DMS53 (cell line): ENCODE results near the gene ATP6V1G2.
"Not testable (repeated sequence)": the region's sequence is repeated elsewhere in the genome, so short reads cannot be mapped to it uniquely, and the experiment has no call there.

ENCODE experiments used
- DNase-seq: peaks from one replicate; lab custom pipeline; 2025; lab: John Stamatoyannopoulos, UW

The ATP6V1G2 gene

DNA sequence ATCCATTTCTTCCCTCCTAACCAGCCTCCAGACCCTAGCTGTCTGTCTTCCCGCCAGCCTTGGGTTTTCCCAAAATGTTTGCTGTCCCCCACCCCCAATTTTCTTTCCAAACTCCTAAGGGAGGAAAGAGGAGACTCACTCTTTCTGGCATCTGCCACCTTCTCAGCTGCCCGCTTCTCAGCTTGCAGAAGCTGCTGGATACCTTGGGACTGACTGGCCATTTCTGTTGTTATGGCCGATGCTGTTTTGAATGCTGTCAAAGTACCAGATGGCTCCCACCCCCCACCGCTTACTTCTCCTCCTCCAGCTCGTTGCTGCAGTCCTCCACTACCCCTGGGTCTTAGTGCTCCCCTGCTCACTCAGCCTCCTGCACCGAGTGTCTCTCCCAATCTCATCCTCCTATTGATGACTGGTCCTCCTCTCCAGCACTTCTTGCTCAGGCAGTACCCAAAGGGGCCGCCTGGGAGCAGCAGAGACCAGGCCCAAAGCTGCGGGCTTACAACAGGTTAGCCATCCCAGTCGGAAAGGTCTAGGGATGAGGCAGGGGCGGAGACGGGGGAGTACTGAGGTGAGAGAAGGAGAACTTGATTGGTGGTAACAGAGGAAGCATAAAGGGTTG, at the start of gene ATP6V1G2:
Gene ATP6V1G2, minus strand, starts transcription at position 270 of the 619 bp plus-strand sequence. Its CDS starts 49 bp downstream, at position 221.
- peak; percentile 98 for DNase-seq

- DNase-seq: no peak
These were observed 46.0 kb upstream of the ATP6V1G2 start for GRCh38 chr6:31592396-31592771.

- DNase-seq: not testable (repeated sequence)
These were observed 44.3 kb upstream of the ATP6V1G2 start for GRCh38 chr6:31590691-31591090.

DNA sequence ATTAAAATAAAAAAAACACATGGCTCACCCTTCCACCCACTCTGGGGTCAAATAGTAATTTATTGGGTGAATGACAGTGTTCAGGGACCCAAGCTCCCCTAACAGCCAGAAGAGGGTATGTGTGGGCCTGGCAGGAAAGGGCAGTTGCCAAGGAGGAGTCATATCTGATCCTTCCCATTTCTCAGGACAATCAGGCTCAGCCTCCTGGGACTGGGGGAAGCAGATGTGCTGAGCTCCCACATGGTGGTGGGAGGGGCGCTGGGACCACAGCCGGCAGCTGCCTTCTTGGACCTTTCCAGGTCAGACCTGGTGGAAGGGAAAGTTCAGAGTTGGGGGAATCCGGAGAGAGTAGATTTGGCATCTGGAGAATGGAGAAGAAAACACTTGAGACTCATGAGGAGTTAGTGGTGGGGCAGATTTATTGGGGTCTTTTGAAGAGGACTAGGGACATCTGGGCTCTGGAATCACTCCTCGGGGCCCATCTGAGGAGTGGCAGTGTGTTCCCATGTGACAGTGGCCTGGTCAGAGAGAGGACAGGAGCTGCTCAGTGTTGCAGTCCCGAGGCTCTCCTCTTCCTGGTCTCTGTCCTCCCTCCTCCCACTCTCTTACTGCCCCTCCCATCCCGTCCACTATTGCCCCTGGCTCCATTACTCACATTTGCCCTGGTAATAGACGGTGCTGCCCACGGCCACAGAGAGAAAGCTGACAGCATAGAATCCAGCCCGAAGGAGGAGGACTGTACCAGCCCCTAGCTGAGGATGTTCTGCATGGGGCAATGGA, 42.7 kb upstream of the ATP6V1G2 start:
- peak; percentile 22 for DNase-seq

- DNase-seq: no peak
These were observed 41.7 kb upstream of the ATP6V1G2 start for GRCh38 chr6:31587791-31588777.

DNA sequence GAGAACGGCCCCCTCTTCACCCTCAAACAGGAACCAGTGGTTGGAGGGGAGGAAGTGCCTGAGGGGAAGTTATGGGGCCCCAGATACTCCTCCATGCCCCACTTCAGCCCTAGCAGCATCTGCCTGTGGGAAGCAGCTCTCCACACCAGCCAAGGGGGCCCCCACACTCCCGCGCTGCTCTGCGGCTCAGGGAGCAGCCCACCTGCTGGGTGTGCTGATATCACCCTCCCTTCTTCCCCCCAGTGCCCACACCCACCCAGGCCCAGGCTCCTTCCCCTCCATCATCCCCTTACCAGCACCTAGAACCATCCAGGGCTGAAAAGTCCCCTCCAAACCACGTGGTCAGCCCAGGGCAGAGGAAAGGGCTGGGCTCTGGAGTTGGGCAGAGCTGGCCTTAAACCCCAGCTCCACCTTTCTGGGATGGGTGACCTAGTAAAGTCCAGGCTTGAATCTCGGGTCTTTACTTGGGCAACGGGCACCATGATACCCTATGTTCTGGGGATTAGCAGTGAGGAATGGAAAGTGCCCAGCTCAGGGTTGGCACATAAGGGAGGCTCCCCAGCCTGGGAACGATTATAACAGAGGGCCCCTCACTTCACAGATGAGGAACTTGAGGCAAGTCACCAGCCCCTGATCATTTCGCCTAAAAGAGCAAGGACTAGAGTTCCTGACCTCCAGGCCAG, 40.3 kb upstream of the ATP6V1G2 start:
- DNase-seq: no peak

GRCh38 chr6:31586008-31586407, 39.6 kb upstream of the ATP6V1G2 start, which contains the start of gene LST1:
Gene LST1, plus strand, starts transcription at chr6:31586277. Its CDS starts 1,023 bp downstream, at chr6:31587300.
- DNase-seq: no peak

- peak; percentile 36 for DNase-seq
These were observed 39.1 kb upstream of the ATP6V1G2 start for GRCh38 chr6:31585491-31585890.

- peak; percentile 14 for DNase-seq
These were observed 35.8 kb upstream of the ATP6V1G2 start, which contains the start of gene LTB for GRCh38 chr6:31582230-31582643. Gene LTB, minus strand, starts transcription at chr6:31582424. Its CDS starts 7 bp downstream, at chr6:31582417.

GRCh38 chr6:31581434-31582229, 35.2 kb upstream of the ATP6V1G2 start:
- peak; percentile 47 for DNase-seq

- DNase-seq: peak; percentile 85
These were observed 34.5 kb upstream of the ATP6V1G2 start for GRCh38 chr6:31580807-31581433.

DNA sequence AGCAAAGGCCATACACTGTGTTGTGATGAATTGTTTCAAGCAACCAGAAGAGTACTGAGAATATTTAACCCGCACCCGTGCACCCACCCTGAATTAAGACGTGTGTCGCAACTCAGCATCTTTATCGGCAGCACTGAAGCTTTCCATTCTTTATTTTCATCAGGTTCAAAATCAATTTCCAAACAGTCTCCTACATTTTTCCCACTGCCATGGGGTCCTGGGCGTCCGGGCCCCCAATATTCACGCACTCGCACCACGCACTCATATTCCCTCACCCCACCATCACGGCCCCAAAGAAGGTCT, 34.0 kb upstream of the ATP6V1G2 start:
- DNase-seq: no peak

- no peak for DNase-seq
These were observed 33.4 kb upstream of the ATP6V1G2 start for GRCh38 chr6:31579546-31580437.

GRCh38 chr6:31579119-31579505, 32.7 kb upstream of the ATP6V1G2 start:
- DNase-seq: no peak

DNA sequence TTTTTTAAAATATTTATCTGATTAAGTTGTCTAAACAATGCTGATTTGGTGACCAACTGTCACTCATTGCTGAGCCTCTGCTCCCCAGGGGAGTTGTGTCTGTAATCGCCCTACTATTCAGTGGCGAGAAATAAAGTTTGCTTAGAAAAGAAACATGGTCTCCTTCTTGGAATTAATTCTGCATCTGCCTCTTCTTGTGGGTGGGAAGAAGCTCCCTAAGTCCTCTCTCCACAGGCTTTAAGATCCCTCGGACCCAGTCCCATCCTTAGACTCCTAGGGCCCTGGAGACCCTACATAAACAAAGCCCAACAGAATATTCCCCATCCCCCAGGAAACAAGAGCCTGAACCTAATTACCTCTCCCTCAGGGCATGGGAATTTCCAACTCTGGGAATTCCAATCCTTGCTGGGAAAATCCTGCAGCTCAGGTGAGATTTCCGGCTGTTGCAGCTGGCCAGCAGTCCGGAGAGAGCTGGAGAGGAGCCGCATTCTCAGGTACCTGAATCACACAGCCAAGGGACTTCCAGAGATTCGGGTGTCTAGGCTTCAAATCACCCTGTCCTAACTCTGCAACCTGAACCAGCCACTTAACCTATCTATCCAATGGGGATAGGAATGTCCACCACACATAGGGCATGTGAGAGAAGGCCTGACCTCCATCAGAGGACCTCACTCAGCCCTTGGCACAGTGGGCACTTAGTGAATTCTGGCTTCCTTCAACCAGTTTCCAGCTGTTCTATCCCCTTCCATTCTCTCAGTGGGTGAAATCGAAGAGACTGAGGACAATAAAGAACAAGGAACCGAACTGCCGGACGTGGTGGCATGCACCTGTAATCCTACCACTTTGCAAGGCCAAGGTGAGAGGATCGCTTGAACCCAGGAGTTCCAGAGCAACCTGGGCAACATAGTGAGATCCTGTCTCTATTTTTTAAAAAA, 32.0 kb upstream of the ATP6V1G2 start:
- peak; percentile 29 for DNase-seq

GRCh38 chr6:31577579-31577966, 31.2 kb upstream of the ATP6V1G2 start:
- DNase-seq: no peak

GRCh38 chr6:31576897-31577578, 30.6 kb upstream of the ATP6V1G2 start:
- DNase-seq: no peak
